H9 (cell line): ENCODE results near the gene SLC30A3. TPM values are rescaled to one million over a fixed set of nuclear protein-coding genes. Genes with fewer than 3 reads are reported as not detected.

Experiments
- DNase-seq: peaks from one replicate; pipeline ENCODE4 v3.0.0-alpha.2; 2017
- H2AFZ ChIP-seq: one replicate; pipeline ENCODE4 v1.6.1; 2013; ENCODE audit warnings: mild to moderate bottlenecking, low read length, control low read depth, moderate library complexity
- H2AK5ac ChIP-seq: 2 replicates; pipeline ENCODE4 v1.6.1; 2013; ENCODE audit warnings: low read length, control low read depth, mixed read lengths; ENCODE audit not compliant: insufficient read length
- H2BK120ac ChIP-seq: one replicate; pipeline ENCODE4 v1.6.1; 2013; ENCODE audit warnings: low read depth, mild to moderate bottlenecking, low read length, control low read depth, inconsistent platforms; ENCODE audit not compliant: poor library complexity, severe bottlenecking
- H2BK12ac ChIP-seq: 2 replicates; pipeline ENCODE4 v1.6.1; 2013; ENCODE audit warnings: low read length, control low read depth, mixed read lengths, low read depth; ENCODE audit not compliant: insufficient read length
- H2BK15ac ChIP-seq: 2 replicates; pipeline ENCODE4 v1.6.1; 2013; ENCODE audit warnings: low read depth, low read length, control low read depth
- H2BK20ac ChIP-seq: one replicate; pipeline ENCODE4 v1.6.1; 2013; ENCODE audit warnings: low read depth, mild to moderate bottlenecking, low read length, control low read depth, inconsistent platforms; ENCODE audit not compliant: poor library complexity, severe bottlenecking
- H2BK5ac ChIP-seq: 2 replicates; pipeline ENCODE4 v1.6.1; 2013; ENCODE audit warnings: low read length, control low read depth, mixed read lengths; ENCODE audit not compliant: insufficient read length
- H3K14ac ChIP-seq: 2 replicates; pipeline ENCODE4 v1.6.1; 2013; ENCODE audit warnings: low read length, control low read depth; ENCODE audit not compliant: insufficient read depth
- H3K18ac ChIP-seq: 2 replicates; pipeline ENCODE4 v1.6.1; 2013; ENCODE audit warnings: low read depth, mild to moderate bottlenecking, mixed read lengths, low read length, control low read depth; ENCODE audit not compliant: insufficient read length
- H3K23ac ChIP-seq: 2 replicates; pipeline ENCODE4 v1.6.1; 2013; ENCODE audit warnings: low read length, control low read depth, mixed read lengths, low read depth; ENCODE audit not compliant: insufficient read length
- H3K23me2 ChIP-seq: 2 replicates; pipeline ENCODE4 v1.6.1; 2013; ENCODE audit warnings: low read depth, mild to moderate bottlenecking, mixed read lengths, low read length, control low read depth; ENCODE audit not compliant: insufficient read length, poor library complexity, severe bottlenecking
- H3K27ac ChIP-seq: 2 replicates; pipeline ENCODE4 v1.5.1; 2013; ENCODE audit warnings: low read length, control low read depth, mixed read lengths, low read depth; ENCODE audit not compliant: insufficient read length
- H3K27me3 ChIP-seq: 2 replicates; pipeline ENCODE4 v1.6.1; 2013; ENCODE audit warnings: low read length, control low read depth, inconsistent platforms; ENCODE audit not compliant: insufficient read depth
- H3K4ac ChIP-seq: 2 replicates; pipeline ENCODE4 v1.6.1; 2013; ENCODE audit warnings: low read depth, mild to moderate bottlenecking, control low read depth, inconsistent platforms, low read length, moderate library complexity
- H3K4me1 ChIP-seq: 2 replicates; pipeline ENCODE4 v1.6.1; 2013; ENCODE audit warnings: low read length, control low read depth, inconsistent platforms; ENCODE audit not compliant: insufficient read depth
- H3K4me2 ChIP-seq: 2 replicates; pipeline ENCODE4 v1.6.1; 2013; ENCODE audit warnings: low read length, control low read depth, mixed read lengths; ENCODE audit not compliant: insufficient read length, insufficient read depth
- H3K56ac ChIP-seq: 2 replicates; pipeline ENCODE4 v1.6.1; 2013; ENCODE audit warnings: low read depth, mild to moderate bottlenecking, mixed read lengths, low read length, control low read depth; ENCODE audit not compliant: insufficient read length
- H3K79me1 ChIP-seq: 2 replicates; pipeline ENCODE4 v1.6.1; 2013; ENCODE audit warnings: low read depth, mild to moderate bottlenecking, moderate library complexity, low read length, control low read depth, inconsistent platforms; ENCODE audit not compliant: insufficient read depth, poor library complexity, severe bottlenecking
- H3K79me2 ChIP-seq: 2 replicates; pipeline ENCODE4 v1.6.1; 2013; ENCODE audit warnings: low read length, control low read depth, inconsistent platforms; ENCODE audit not compliant: insufficient read depth
- H3K9ac ChIP-seq: 2 replicates; pipeline ENCODE4 v1.6.1; 2013; ENCODE audit warnings: low read length, control low read depth, mixed read lengths; ENCODE audit not compliant: insufficient read length; ENCODE audit errors: extremely low read depth
- H3K9me3 ChIP-seq: one replicate; pipeline ENCODE4 v1.6.1; 2013; ENCODE audit warnings: low read depth, low read length, inconsistent platforms; ENCODE audit not compliant: control insufficient read depth
- H3T11ph ChIP-seq: one replicate; pipeline ENCODE4 v1.6.1; 2013; ENCODE audit warnings: mild to moderate bottlenecking, low read length, control low read depth, inconsistent platforms
- H4K20me1 ChIP-seq: one replicate; pipeline ENCODE4 v1.6.1; 2013; ENCODE audit not compliant: control insufficient read depth, insufficient read length, insufficient read depth
- H4K5ac ChIP-seq: 2 replicates; pipeline ENCODE4 v1.6.1; 2013; ENCODE audit warnings: low read depth, mild to moderate bottlenecking, mixed read lengths, low read length, control low read depth; ENCODE audit not compliant: insufficient read length
- H4K8ac ChIP-seq: replicated peaks from 2 replicates; pipeline ENCODE4 v1.6.1; 2013; ENCODE audit warnings: low read length, control low read depth, mixed read lengths, low read depth; ENCODE audit not compliant: insufficient read length
- H4K91ac ChIP-seq: 2 replicates; pipeline ENCODE4 v1.6.1; 2013; ENCODE audit warnings: low read depth, mild to moderate bottlenecking, moderate library complexity, mixed read lengths, low read length, control low read depth; ENCODE audit not compliant: insufficient read length
- H3K27ac Mint-ChIP-seq, 3 experiments: 2 replicates in 2 of 3; 3 replicates in 1 of 3; pipeline ENCODE4 v1.8.0; 2020 to 2021; ENCODE audit warnings: mixed read lengths in 3 of 3, mild to moderate bottlenecking in 1 of 3, moderate library complexity in 1 of 3
- H3K27me3 Mint-ChIP-seq: 2 replicates; pipeline ENCODE4 v1.8.0; 2021; ENCODE audit warnings: low read depth, mild to moderate bottlenecking, moderate library complexity, mixed read lengths
- H3K36me3 Mint-ChIP-seq, 3 experiments: 2 replicates in 2 of 3; 3 replicates in 1 of 3; pipeline ENCODE4 v1.8.0; 2020 to 2021; ENCODE audit warnings: low read depth in 3 of 3, mixed read lengths in 3 of 3; ENCODE audit not compliant: insufficient read depth in 1 of 3
- H3K4me1 Mint-ChIP-seq, 2 experiments: 2 replicates each; pipeline ENCODE4 v1.8.0; 2020; ENCODE audit warnings: mixed read lengths in 2 of 2
- H3K4me3 Mint-ChIP-seq, 2 experiments: 2 replicates in 1 of 2; 3 replicates in 1 of 2; pipeline ENCODE4 v1.8.0; 2020 to 2021; ENCODE audit warnings: mild to moderate bottlenecking in 2 of 2, mixed read lengths in 2 of 2, moderate library complexity in 1 of 2
- H3K9me3 Mint-ChIP-seq, 2 experiments: 2 replicates in 1 of 2; 3 replicates in 1 of 2; pipeline ENCODE4 v1.8.0; 2020; ENCODE audit warnings: mild to moderate bottlenecking in 2 of 2, mixed read lengths in 2 of 2, moderate library complexity in 1 of 2
- CTCF ChIP-seq: fragments of 200-600 bp; sonication (generic); conservative IDR thresholded peaks from 3 replicates; pipeline ENCODE4 v1.8.0; 2021; ENCODE audit warnings: antibody characterized with exemption, mild to moderate bottlenecking
- WGBS: extraction: QIAGEN DNeasy Blood & Tissue Kit; methylation state at CpG from one replicate; pipeline ENCODE4 v1.1.7; 2013; ENCODE audit warnings: missing lambda C conversion rate, low lambda C conversion rate, mixed read lengths; ENCODE audit not compliant: insufficient read length; ENCODE audit errors: extremely low coverage; 5-methylcytosine and 5-hydroxymethylcytosine counted together
- total RNA-seq: library from RNA; stranded (reverse); gene quantifications from 2 replicates; pipeline ENCODE4 v1.2.1, GENCODE V29; 2021

SLC30A3 gene
- total RNA-seq, 1 experiment from 2014 or later: 2.5 TPM

GRCh38 chr2:27211241-27211942 is 51.5 kb downstream of the SLC30A3 start:
- H3K27ac Mint-ChIP-seq: peak overlapping the region; percentile 94 to 99 (median 96)
- Histone ChIP-seq H3K4me2 (peak overlapping the region; percentile 68), H4K91ac (no peak overlapping the region), H2BK120ac (no peak overlapping the region), H3K56ac (no peak overlapping the region), H3K9ac (peak overlapping the region; percentile 74), H3K79me2 (no peaks in the 10 kb centered on the region), H4K20me1 (no peaks in the 10 kb centered on the region), H3K14ac (peak overlapping the region; percentile 61), H3K27me3 (no peaks in the 10 kb centered on the region), H2AFZ (no peak overlapping the region), H3K23me2 (peaks cover 10% of the 10 kb centered on the region), H3T11ph (no peak overlapping the region), H3K4me1 (no peaks in the 10 kb centered on the region), H2BK12ac (no peak overlapping the region), H3K9me3 (no peaks in the 10 kb centered on the region), H2AK5ac (no peak overlapping the region), H3K23ac (no peak overlapping the region), H4K5ac (peak overlapping the region; percentile 20), H2BK15ac (no peak overlapping the region), H4K8ac (no peak overlapping the region), H3K4ac (no peak overlapping the region), H3K27ac (peak overlapping the region; percentile 29), H3K18ac (peak overlapping the region; percentile 72), H2BK20ac (no peak overlapping the region), H2BK5ac (no peak overlapping the region), H3K79me1 (no peaks in the 10 kb centered on the region)
- peak overlapping the region; percentile 96 to 99 for H3K4me3 Mint-ChIP-seq
- DNase-seq: no peak
- TF ChIP-seq CTCF: no peak
- WGBS: no CpG with 5 or more reads among the region's 48 CpGs
- H3K4me1 Mint-ChIP-seq: peaks cover 32 to 38% of the 10 kb centered on the region in 2 experiments
- H3K27me3 Mint-ChIP-seq: no peaks in the 10 kb centered on the region
- H3K9me3 Mint-ChIP-seq: no peaks in the 10 kb centered on the region
- H3K36me3 Mint-ChIP-seq: peaks cover 27 to 60% (median 51%) of the 10 kb centered on the region in 3 experiments
